ENCODE results near the gene SPNS1.

Gene SPNS1

DNA sequence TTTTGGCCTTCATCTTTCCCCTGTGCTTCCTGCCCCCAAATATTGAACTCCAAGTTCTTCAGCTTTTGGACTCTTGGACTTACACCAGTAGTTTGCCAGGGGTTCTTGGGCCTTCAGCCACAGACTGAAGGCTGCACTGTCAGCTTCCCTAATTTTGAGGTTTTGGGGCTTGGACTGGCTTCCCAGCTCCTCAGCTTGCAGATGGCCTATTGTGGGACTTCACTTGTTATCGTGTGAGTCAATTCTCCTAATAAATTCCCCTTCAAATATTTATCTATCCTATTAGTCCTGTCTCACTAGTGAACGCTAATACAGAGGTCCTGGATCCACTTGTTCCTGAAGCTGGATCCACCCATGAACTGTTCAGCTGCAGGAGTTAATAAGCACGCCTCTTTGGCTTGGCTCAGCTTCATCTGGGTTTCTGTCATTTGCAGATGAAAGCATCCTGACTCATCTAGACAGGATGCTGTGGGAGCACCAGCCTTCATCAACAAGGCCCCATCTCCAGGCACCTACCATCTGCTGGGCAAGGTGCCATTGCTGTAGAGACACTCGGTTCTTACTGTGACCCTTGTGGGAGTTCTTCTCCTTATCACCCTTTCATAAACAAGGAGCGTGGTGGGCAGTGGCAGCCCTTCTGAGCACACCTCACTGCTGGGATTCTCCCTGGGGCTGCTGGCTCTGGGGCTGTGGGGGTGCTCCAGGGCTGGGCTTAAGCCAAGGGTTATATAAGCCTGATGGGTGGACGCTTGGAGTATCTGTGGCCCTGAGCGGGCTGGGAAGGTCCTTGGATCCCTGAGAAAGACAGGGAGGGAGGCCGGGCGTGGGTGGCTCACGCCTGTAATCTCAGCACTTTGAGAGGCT lies 33.4 kb downstream of the SPNS1 start:
- Histone ChIP-seq H4K20me1 (ENCODE audit: insufficient read depth, low read length) (no peaks in the 10 kb centered on the region), H3K27me3 (ENCODE audit: low read depth, low read length) (no peaks in the 10 kb centered on the region), H3K4me1 (ENCODE audit: low read length) (no peaks in the 10 kb centered on the region), H3K36me3 (replicated peaks; ENCODE audit: low read depth, low read length) (no peaks in the 10 kb centered on the region), H3K9ac (ENCODE audit: low read length) (no peak overlapping the region), H3K27ac (ENCODE audit: low read length) (no peak overlapping the region), H3K79me2 (ENCODE audit: low read length) (no peaks in the 10 kb centered on the region), H3K4me2 (ENCODE audit: low read length) (no peak overlapping the region), H2AFZ (ENCODE audit: low read depth, low read length) (no peak overlapping the region), H3K9me3 (ENCODE audit: insufficient read depth, low read length) (no peaks in the 10 kb centered on the region), H3K4me3 (ENCODE audit: low read length) (no peak overlapping the region)
- TF ChIP-seq EZH2phosphoT487 (IDR thresholded peaks at IDR 0.05; ENCODE audit: low read depth) = no peak
- TF ChIP-seq, protein P1, sequence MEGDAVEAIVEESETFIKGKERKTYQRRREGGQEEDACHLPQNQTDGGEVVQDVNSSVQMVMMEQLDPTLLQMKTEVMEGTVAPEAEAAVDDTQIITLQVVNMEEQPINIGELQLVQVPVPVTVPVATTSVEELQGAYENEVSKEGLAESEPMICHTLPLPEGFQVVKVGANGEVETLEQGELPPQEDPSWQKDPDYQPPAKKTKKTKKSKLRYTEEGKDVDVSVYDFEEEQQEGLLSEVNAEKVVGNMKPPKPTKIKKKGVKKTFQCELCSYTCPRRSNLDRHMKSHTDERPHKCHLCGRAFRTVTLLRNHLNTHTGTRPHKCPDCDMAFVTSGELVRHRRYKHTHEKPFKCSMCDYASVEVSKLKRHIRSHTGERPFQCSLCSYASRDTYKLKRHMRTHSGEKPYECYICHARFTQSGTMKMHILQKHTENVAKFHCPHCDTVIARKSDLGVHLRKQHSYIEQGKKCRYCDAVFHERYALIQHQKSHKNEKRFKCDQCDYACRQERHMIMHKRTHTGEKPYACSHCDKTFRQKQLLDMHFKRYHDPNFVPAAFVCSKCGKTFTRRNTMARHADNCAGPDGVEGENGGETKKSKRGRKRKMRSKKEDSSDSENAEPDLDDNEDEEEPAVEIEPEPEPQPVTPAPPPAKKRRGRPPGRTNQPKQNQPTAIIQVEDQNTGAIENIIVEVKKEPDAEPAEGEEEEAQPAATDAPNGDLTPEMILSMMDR (IDR thresholded peaks at IDR 0.05; ENCODE audit: low read depth, low read length) = no peak

DNA sequence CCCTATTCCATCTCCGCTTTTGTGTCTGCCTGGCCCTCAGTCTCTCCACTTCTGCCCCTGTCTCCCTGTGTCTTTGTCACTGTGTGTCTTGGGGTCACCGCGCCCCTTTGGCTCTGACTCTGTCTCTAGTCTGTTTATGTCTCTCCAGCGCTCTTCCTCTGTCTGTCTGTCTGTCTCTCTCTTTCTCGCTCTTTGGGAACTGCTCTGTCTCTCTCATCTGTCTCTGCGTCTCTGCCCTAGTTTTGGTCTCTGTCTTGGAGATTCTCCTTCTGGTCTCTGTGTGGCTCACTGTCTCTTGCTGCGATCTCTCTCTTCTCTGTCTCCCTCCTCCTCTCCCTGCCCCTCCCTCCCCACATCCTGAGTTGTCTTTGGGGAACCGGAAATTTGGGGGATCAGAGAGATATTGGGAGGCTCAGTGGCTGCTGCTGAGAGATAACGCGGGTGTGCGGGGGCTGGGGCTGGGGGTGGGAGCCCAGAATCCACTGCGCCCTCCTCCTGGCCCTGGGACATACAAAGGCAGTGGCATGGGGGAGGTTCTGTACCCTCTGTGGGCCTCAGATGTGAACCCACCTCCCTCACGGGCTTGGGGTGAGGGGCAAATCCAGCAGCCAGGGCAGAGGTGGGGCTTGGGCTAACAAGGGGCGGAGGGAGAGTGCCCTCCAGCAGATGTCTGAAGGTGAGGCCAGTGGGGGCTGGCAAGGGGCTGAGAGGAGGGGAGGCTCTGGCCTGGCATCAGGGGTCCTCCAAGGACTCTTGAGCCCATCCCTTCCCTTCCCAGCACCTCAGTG lies 34.7 kb downstream of the SPNS1 start:
- Histone ChIP-seq H4K20me1 (ENCODE audit: insufficient read depth, low read length) (no peaks in the 10 kb centered on the region), H2AFZ (ENCODE audit: low read depth, low read length) (no peak overlapping the region), H3K4me3 (ENCODE audit: low read length) (no peak overlapping the region), H3K4me2 (ENCODE audit: low read length) (no peak overlapping the region), H3K9ac (ENCODE audit: low read length) (no peak overlapping the region), H3K36me3 (replicated peaks; ENCODE audit: low read depth, low read length) (no peaks in the 10 kb centered on the region), H3K79me2 (ENCODE audit: low read length) (no peaks in the 10 kb centered on the region), H3K9me3 (ENCODE audit: insufficient read depth, low read length) (no peaks in the 10 kb centered on the region), H3K4me1 (ENCODE audit: low read length) (0 out of 2 replicates have a peak, but pooled peaks cover under 1% of the 10 kb centered on the region), H3K27me3 (ENCODE audit: low read depth, low read length) (no peaks in the 10 kb centered on the region), H3K27ac (ENCODE audit: low read length) (no peak overlapping the region)
- TF ChIP-seq EZH2phosphoT487 (IDR thresholded peaks at IDR 0.05; ENCODE audit: low read depth) = no peak
- TF ChIP-seq, protein P1 (IDR thresholded peaks at IDR 0.05; ENCODE audit: low read depth, low read length) = no peak

DNA sequence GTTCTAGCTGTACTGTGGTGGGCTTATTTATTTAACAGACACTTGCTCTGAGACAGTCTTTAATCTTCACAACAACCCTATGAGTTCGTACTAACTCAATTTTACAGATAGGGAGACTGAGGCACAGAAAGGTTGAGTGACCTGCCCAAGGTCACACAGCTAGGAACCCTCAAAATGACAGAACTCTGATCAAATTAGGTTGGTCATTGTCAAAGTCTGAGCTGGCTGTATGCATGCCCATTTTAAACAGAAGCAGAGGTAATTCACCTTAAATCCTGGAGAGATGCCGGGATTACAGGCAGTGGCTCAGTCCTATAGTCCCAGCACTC lies 35.2 kb downstream of the SPNS1 start:
- no peaks in the 10 kb centered on the region for H3K27me3 ChIP-seq (ENCODE audit: low read depth, low read length)
- H3K27ac ChIP-seq (ENCODE audit: low read length) = no peak overlapping the region
- H3K79me2 ChIP-seq (ENCODE audit: low read length) = no peaks in the 10 kb centered on the region
- H4K20me1 ChIP-seq (ENCODE audit: insufficient read depth, low read length) = no peaks in the 10 kb centered on the region
- TF ChIP-seq, protein P1 (IDR thresholded peaks at IDR 0.05; ENCODE audit: low read depth, low read length) = no peak
- TF ChIP-seq EZH2phosphoT487 (IDR thresholded peaks at IDR 0.05; ENCODE audit: low read depth) = no peak
- H3K9me3 ChIP-seq (ENCODE audit: insufficient read depth, low read length) = no peaks in the 10 kb centered on the region
- H2AFZ ChIP-seq (ENCODE audit: low read depth, low read length) = no peak overlapping the region
- no peak overlapping the region for H3K9ac ChIP-seq (ENCODE audit: low read length)
- no peak overlapping the region for H3K4me2 ChIP-seq (ENCODE audit: low read length)
- no peak overlapping the region for H3K4me3 ChIP-seq (ENCODE audit: low read length)
- H3K4me1 ChIP-seq (ENCODE audit: low read length) = peaks cover 6% of the 10 kb centered on the region; the same call in 1 of the 2 replicates
- no peaks in the 10 kb centered on the region for H3K36me3 ChIP-seq (replicated peaks; ENCODE audit: low read depth, low read length)

DNA sequence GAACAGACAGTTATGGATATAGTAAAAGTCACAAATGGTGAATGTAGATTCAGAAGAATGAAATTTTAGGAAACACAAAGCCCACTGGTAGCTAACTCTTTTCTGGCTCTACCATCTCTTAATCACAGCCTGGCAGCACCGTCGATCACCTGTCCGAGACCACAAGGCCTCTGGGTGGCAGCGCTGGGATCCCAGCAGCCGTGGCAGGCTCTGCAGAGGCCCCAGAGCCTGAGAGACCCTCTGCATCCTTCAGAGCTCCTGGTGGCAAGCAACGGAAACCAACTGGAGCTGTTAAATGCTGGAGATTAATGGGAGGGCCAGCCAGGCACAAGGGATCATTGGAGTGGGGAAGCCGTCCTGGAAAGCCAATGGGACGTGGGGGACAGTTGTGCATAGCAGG lies 36.5 kb downstream of the SPNS1 start:
- H3K27ac ChIP-seq (ENCODE audit: low read length) = no peak overlapping the region
- no peaks in the 10 kb centered on the region for H3K36me3 ChIP-seq (replicated peaks; ENCODE audit: low read depth, low read length)
- peaks cover 6% of the 10 kb centered on the region; the same call in 1 of the 2 replicates for H3K4me1 ChIP-seq (ENCODE audit: low read length)
- H2AFZ ChIP-seq (ENCODE audit: low read depth, low read length) = no peak overlapping the region
- no peaks in the 10 kb centered on the region for H3K79me2 ChIP-seq (ENCODE audit: low read length)
- H3K9me3 ChIP-seq (ENCODE audit: insufficient read depth, low read length) = no peaks in the 10 kb centered on the region
- no peak for TF ChIP-seq EZH2phosphoT487 (IDR thresholded peaks at IDR 0.05; ENCODE audit: low read depth)
- TF ChIP-seq, protein P1 (IDR thresholded peaks at IDR 0.05; ENCODE audit: low read depth, low read length) = peak; percentile 15; the same call in 1 of the 2 replicates
- no peak overlapping the region for H3K9ac ChIP-seq (ENCODE audit: low read length)
- no peak overlapping the region for H3K4me3 ChIP-seq (ENCODE audit: low read length)
- H3K4me2 ChIP-seq (ENCODE audit: low read length) = no peak overlapping the region
- no peaks in the 10 kb centered on the region for H4K20me1 ChIP-seq (ENCODE audit: insufficient read depth, low read length)
- H3K27me3 ChIP-seq (ENCODE audit: low read depth, low read length) = no peaks in the 10 kb centered on the region
